PFSK-1 (cell line): Measurements from ENCODE around the gene ADAMTS13.
A peak's percentile ranks its signal among the peaks of the same experiment; 100 is the strongest.

ENCODE experiments used
- FOXP2 ChIP-seq: optimal IDR thresholded peaks from 2 replicates; pipeline ENCODE3; 2011; ENCODE audit warnings: borderline replicate concordance, control low read depth, inconsistent platforms; ENCODE audit not compliant: insufficient read depth; ENCODE audit errors: extremely low read length, extremely low read depth
- POLR2AphosphoS5 ChIP-seq: IDR thresholded peaks from 2 replicates; pipeline ENCODE4 v1.6.1; 2012; ENCODE audit warnings: low read depth, mild to moderate bottlenecking, control low read depth, low read length, moderate library complexity
- REST ChIP-seq, 2 experiments: IDR thresholded peaks; 2 replicates each; pipeline versions ENCODE4 v1.6.1 to v1.8.0; 2011 to 2012; ENCODE audit warnings: low read depth in 2 of 2, low read length in 2 of 2, control low read depth in 1 of 2, inconsistent platforms in 1 of 2, mild to moderate bottlenecking in 1 of 2, moderate library complexity in 1 of 2; ENCODE audit not compliant: insufficient read depth in 1 of 2
- SIN3A ChIP-seq: IDR thresholded peaks from 2 replicates; pipeline ENCODE4 v1.6.1; 2012; ENCODE audit warnings: mild to moderate bottlenecking, low read length, moderate library complexity, borderline replicate concordance; ENCODE audit not compliant: insufficient read depth
- TAF1 ChIP-seq: IDR thresholded peaks from 2 replicates; pipeline ENCODE4 v1.6.1; 2012; ENCODE audit warnings: low read length, control low read depth, borderline replicate concordance; ENCODE audit not compliant: insufficient read depth

ADAMTS13 gene

GRCh38 chr9:133400292-133400691 is 21.9 kb upstream of the ADAMTS13 start:
- no peak for TF ChIP-seq FOXP2
- no peak for TF ChIP-seq SIN3A
- TF ChIP-seq POLR2AphosphoS5, result no peak
- TF ChIP-seq TAF1, result no peak
- no peak for TF ChIP-seq REST (IDR thresholded peaks at IDR 0.05; ENCODE audit: insufficient read depth in 1 of 2, low read depth in 2 of 2, low read length in 2 of 2)

GRCh38 chr9:133401588-133401987 is 20.6 kb upstream of the ADAMTS13 start:
- TF ChIP-seq REST (IDR thresholded peaks at IDR 0.05; ENCODE audit: insufficient read depth in 1 of 2, low read depth in 2 of 2, low read length in 2 of 2), result no peak
- TF ChIP-seq TAF1, result no peak
- TF ChIP-seq FOXP2, result no peak
- no peak for TF ChIP-seq SIN3A
- TF ChIP-seq POLR2AphosphoS5, result no peak

DNA sequence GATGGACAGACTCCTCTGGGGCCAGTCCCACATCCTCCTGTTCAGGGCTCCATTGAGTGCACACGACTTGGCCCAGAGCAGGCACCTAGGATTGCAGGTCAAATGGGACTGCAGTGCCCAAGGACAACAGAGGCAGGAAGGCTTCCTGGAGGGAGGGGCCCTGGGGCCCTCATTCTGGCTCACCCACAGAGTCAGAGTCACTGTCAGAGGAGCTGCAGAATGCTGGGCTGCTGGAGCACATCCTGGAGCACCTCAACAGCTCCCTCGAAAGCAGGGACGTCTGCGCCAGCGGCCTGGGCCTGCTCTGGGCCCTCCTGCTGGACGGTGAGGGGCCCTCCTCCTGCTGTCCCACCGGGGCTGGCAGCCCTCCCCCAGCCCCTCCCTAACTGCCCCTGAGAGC is 19.5 kb upstream of the ADAMTS13 start:
- TF ChIP-seq SIN3A, result no peak

DNA sequence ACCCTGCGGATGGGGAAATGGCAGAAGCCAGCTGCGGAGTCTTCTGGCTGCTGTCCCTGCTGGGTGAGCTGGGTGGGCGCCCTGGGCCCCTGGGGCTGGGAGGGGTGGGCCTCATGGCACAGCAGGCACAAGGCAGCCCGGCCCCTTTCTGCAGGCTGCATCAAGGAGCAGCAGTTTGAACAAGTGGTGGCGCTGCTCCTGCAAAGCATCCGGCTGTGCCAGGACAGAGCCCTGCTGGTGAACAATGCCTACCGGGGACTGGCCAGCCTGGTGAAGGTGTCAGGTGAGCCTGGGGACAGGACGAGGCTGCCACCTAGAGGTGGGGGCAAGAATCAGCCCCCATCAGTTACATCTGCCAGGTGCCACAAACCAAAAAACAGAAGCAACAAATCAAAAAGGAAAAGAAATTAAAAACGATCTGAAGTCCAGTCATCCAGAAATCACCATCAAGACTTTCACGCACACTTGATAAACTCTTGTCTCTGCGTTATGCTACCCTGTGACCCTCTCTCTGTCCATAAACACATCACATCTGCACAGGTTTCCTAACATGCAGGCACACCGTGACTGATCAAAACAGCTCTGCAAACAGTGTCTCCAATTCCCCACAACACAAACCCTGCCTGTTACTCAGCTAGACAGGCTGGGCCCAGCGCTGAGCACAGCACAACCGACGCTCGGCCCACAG is 18.3 kb upstream of the ADAMTS13 start:
- TF ChIP-seq POLR2AphosphoS5 (0 out of 2 replicates have a peak, but pooled peaks have one; percentile 19), TAF1 (no peak)

DNA sequence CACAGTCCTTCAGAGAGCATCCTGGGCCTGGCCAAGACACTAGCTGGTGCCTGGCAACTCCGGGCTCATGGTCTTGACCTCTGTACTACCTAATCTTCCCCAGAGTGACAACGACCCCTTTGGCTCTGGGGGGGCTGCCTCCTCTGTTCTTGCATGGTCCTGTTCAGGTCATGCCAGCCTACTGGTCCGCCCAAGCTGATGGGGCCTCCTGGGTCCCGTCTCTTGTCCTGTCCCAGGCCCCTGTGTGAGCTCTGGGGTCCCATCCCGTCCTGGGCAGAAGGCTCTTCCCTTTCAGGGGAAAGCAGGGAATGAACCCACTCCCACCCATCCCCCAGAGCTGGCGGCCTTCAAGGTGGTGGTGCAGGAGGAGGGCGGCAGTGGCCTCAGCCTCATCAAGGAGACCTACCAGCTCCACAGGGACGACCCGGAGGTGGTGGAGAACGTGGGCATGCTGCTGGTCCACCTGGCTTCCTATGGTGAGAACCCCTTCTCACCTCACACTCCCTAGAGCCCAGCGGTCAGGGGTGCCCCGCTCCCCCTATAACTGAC is 17.6 kb upstream of the ADAMTS13 start:
- TF ChIP-seq FOXP2 (no peak), TAF1 (no peak), REST (IDR thresholded peaks at IDR 0.05; ENCODE audit: insufficient read depth in 1 of 2, low read depth in 2 of 2, low read length in 2 of 2) (no peak), POLR2AphosphoS5 (no peak), SIN3A (no peak)

DNA sequence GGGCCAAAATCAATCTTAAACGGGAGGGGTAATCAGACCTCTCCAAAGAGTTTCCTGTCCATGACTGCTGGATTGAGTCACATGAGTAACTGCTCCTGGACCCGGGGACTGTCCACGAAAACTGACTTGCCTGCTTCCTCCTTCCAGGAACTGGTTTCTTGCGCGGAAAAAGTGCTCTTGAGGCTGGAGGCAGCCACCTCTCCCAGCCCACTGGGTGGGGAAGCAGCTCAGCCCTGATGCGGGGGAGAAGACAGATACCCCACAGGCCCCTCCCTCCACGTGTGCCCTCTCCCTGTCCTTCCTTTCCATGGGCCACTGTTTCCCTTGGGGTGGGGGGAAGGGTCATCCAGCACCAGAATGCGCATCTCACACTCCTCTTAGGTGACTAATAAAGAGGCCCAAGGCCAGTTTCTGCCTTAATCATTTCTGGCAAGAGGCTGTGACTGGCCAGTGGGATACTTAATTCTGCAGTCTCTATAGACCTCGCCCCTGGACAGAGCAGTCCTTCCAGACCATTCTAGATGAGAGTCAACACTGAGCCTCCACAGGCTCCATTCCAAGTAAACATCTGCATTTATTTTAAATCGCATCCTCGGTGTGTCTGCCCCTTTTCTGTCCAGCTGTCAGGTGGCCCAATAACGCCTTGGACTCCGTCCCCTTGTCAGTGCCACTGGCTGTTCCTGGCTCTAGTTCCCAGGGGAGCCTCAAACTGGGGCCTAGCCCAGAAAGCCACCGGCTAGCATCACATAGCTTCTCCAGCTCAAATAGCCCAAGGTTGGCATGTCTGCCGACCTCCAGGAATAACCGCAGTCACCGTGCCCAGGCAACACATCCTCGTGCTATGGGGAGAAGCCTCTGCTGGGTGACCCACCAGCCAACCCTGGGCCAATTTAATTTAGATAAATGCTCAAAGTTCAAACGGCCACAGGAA is 16.4 kb upstream of the ADAMTS13 start:
- TF ChIP-seq SIN3A, result no peak
- no peak for TF ChIP-seq TAF1
- TF ChIP-seq FOXP2, result no peak
- TF ChIP-seq REST (IDR thresholded peaks at IDR 0.05; ENCODE audit: insufficient read depth in 1 of 2, low read depth in 2 of 2, low read length in 2 of 2), result no peak
- no peak for TF ChIP-seq POLR2AphosphoS5
